ENCODE data around the gene GADD45A.

GADD45A gene

GRCh38 chr1:67719329-67720196 is 34.6 kb downstream of the GADD45A start:
- no peak overlapping the region for H3K4me3 ChIP-seq (ENCODE audit: insufficient read length, low read depth)
- DNase-seq (ENCODE audit: low read depth, low spot score) = no peak
- no peak for TF ChIP-seq YY1 (IDR thresholded peaks at IDR 0.05; ENCODE audit: insufficient read depth, insufficient read length)
- TF ChIP-seq SUZ12 (IDR thresholded peaks at IDR 0.05; ENCODE audit: extremely low read depth, insufficient read depth, insufficient read length) = no peak
- TF ChIP-seq ZNF274 (IDR thresholded peaks at IDR 0.05; ENCODE audit: low read depth, low read length) = no peak

GRCh38 chr1:67721112-67721511 is 36.1 kb downstream of the GADD45A start:
- H3K9me3 ChIP-seq (ENCODE audit: insufficient read depth, low read length) = no peaks in the 10 kb centered on the region
- no peaks in the 10 kb centered on the region for H3K36me3 ChIP-seq (ENCODE audit: insufficient read depth, insufficient read length, low read length)
- no peak overlapping the region for H3K4me3 ChIP-seq (ENCODE audit: insufficient read length, low read depth)
- no peaks in the 10 kb centered on the region for H3K4me1 ChIP-seq (ENCODE audit: insufficient read depth, insufficient read length)
- no peaks in the 10 kb centered on the region for H3K27me3 ChIP-seq (ENCODE audit: insufficient read depth, insufficient read length)
- no peak for DNase-seq (ENCODE audit: low read depth, low spot score)
- TF ChIP-seq YY1 (IDR thresholded peaks at IDR 0.05; ENCODE audit: insufficient read depth, insufficient read length) (no peak), ZNF274 (IDR thresholded peaks at IDR 0.05; ENCODE audit: low read depth, low read length) (no peak), SUZ12 (IDR thresholded peaks at IDR 0.05; ENCODE audit: extremely low read depth, insufficient read depth, insufficient read length) (no peak)
- no peak overlapping the region for H3K9ac ChIP-seq (ENCODE audit: insufficient read length, low read depth)

More at GRCh38 chr1:67719329-67720196, 34.6 kb downstream of the GADD45A start:
- Histone ChIP-seq H3K36me3 (ENCODE audit: insufficient read depth, insufficient read length, low read length) (no peaks in the 10 kb centered on the region), H3K27me3 (ENCODE audit: insufficient read depth, insufficient read length) (no peaks in the 10 kb centered on the region), H3K4me1 (ENCODE audit: insufficient read depth, insufficient read length) (no peaks in the 10 kb centered on the region), H3K9me3 (ENCODE audit: insufficient read depth, low read length) (no peaks in the 10 kb centered on the region), H3K9ac (ENCODE audit: insufficient read length, low read depth) (no peak overlapping the region)

- no peak overlapping the region for H3K9ac ChIP-seq (ENCODE audit: insufficient read length, low read depth)
Observed at GRCh38 chr1:67721650-67722291, 36.8 kb downstream of the GADD45A start.

DNA sequence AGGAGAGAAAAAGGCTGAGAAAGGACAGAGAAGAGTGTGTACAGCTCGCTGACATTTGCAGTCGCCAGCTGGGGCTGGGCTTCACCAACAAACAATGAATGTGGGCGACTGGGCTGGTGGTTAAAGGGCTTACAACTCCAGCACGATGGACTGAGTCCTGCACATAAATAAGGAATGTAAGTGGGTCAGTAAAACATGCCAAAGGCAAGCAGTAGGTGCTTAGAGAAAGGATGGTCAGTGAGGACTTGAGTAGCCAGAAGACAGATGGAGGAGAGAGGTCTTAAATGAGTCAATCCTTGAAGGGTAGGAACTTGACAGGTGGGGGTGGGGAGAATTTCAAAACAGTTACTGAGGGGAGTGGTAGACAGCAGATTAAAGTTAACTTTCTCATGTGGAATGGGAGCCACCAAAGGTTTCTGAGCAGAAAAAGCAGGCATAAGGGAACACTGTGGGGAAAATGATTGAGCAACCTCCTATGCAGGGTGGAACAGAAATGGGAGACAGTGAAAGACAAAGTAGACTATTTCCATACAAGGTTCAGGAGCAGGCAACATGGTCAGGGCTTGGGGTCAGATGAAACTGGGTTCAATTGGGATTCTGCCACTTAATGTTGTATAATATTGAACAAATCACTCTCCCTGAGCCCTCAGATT is 37.4 kb downstream of the GADD45A start:
- H3K9me3 ChIP-seq (ENCODE audit: insufficient read depth, low read length) = no peaks in the 10 kb centered on the region
- no peaks in the 10 kb centered on the region for H3K27me3 ChIP-seq (ENCODE audit: insufficient read depth, insufficient read length)
- no peak overlapping the region for H3K9ac ChIP-seq (ENCODE audit: insufficient read length, low read depth)
- no peaks in the 10 kb centered on the region for H3K36me3 ChIP-seq (ENCODE audit: insufficient read depth, insufficient read length, low read length)
- no peak overlapping the region for H3K4me3 ChIP-seq (ENCODE audit: insufficient read length, low read depth)
- TF ChIP-seq ZNF274 (IDR thresholded peaks at IDR 0.05; ENCODE audit: low read depth, low read length) = no peak
- no peak for TF ChIP-seq SUZ12 (IDR thresholded peaks at IDR 0.05; ENCODE audit: extremely low read depth, insufficient read depth, insufficient read length)
- TF ChIP-seq YY1 (IDR thresholded peaks at IDR 0.05; ENCODE audit: insufficient read depth, insufficient read length) = no peak
- H3K4me1 ChIP-seq (ENCODE audit: insufficient read depth, insufficient read length) = no peaks in the 10 kb centered on the region
- no peak for DNase-seq (ENCODE audit: low read depth, low spot score)

More at GRCh38 chr1:67721650-67722291, 36.8 kb downstream of the GADD45A start:
- H3K9me3 ChIP-seq (ENCODE audit: insufficient read depth, low read length) = no peaks in the 10 kb centered on the region
- H3K4me3 ChIP-seq (ENCODE audit: insufficient read length, low read depth) = no peak overlapping the region
- no peak for TF ChIP-seq SUZ12 (IDR thresholded peaks at IDR 0.05; ENCODE audit: extremely low read depth, insufficient read depth, insufficient read length)
- no peak for TF ChIP-seq YY1 (IDR thresholded peaks at IDR 0.05; ENCODE audit: insufficient read depth, insufficient read length)
- no peak for TF ChIP-seq ZNF274 (IDR thresholded peaks at IDR 0.05; ENCODE audit: low read depth, low read length)
- H3K4me1 ChIP-seq (ENCODE audit: insufficient read depth, insufficient read length) = no peaks in the 10 kb centered on the region
- DNase-seq (ENCODE audit: low read depth, low spot score) = no peak
- no peaks in the 10 kb centered on the region for H3K36me3 ChIP-seq (ENCODE audit: insufficient read depth, insufficient read length, low read length)
- no peaks in the 10 kb centered on the region for H3K27me3 ChIP-seq (ENCODE audit: insufficient read depth, insufficient read length)

- H3K4me3 ChIP-seq (ENCODE audit: insufficient read length, low read depth) = no peak overlapping the region
- H3K36me3 ChIP-seq (ENCODE audit: insufficient read depth, insufficient read length, low read length) = no peaks in the 10 kb centered on the region
- no peak overlapping the region for H3K9ac ChIP-seq (ENCODE audit: insufficient read length, low read depth)
- no peaks in the 10 kb centered on the region for H3K9me3 ChIP-seq (ENCODE audit: insufficient read depth, low read length)
- H3K27me3 ChIP-seq (ENCODE audit: insufficient read depth, insufficient read length) = no peaks in the 10 kb centered on the region
- H3K4me1 ChIP-seq (ENCODE audit: insufficient read depth, insufficient read length) = no peaks in the 10 kb centered on the region
- DNase-seq (ENCODE audit: low read depth, low spot score) = no peak
- TF ChIP-seq ZNF274 (IDR thresholded peaks at IDR 0.05; ENCODE audit: low read depth, low read length) (no peak), SUZ12 (IDR thresholded peaks at IDR 0.05; ENCODE audit: extremely low read depth, insufficient read depth, insufficient read length) (no peak), YY1 (IDR thresholded peaks at IDR 0.05; ENCODE audit: insufficient read depth, insufficient read length) (no peak)
Observed at GRCh38 chr1:67723126-67723525, 38.1 kb downstream of the GADD45A start.

DNA sequence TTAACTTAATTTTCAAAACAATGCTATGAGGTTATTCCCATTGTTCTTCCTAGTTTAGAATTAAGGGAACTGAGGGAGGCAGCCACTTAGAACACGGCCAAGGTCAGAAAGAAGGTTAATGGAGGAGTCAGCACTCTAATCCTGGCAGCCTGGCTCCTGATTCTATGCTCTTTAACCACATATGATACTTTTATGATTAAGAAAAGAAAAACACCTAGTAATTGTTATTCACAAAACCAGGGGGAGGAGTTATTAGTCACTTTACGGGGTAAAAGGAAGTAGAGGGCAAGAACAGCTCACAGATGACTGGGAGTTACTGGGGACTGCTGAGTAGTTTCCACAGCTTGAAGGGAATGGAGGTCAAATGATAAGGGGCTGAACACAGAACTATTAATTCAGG is 38.6 kb downstream of the GADD45A start:
- DNase-seq (ENCODE audit: low read depth, low spot score) = no peak
- Histone ChIP-seq H3K4me1 (ENCODE audit: insufficient read depth, insufficient read length) (no peaks in the 10 kb centered on the region), H3K36me3 (ENCODE audit: insufficient read depth, insufficient read length, low read length) (no peaks in the 10 kb centered on the region), H3K9me3 (ENCODE audit: insufficient read depth, low read length) (no peaks in the 10 kb centered on the region), H3K4me3 (ENCODE audit: insufficient read length, low read depth) (no peak overlapping the region), H3K27me3 (ENCODE audit: insufficient read depth, insufficient read length) (no peaks in the 10 kb centered on the region), H3K9ac (ENCODE audit: insufficient read length, low read depth) (no peak overlapping the region)
- no peak for TF ChIP-seq ZNF274 (IDR thresholded peaks at IDR 0.05; ENCODE audit: low read depth, low read length)
- no peak for TF ChIP-seq YY1 (IDR thresholded peaks at IDR 0.05; ENCODE audit: insufficient read depth, insufficient read length)
